SK-N-SH (cell line): ENCODE data around the gene C16orf96. TPM values are rescaled to one million over a fixed set of nuclear protein-coding genes. Genes with fewer than 3 reads are reported as not detected.
A peak's percentile ranks its signal among the peaks of the same experiment; 100 is the strongest.

ENCODE experiments used
- CTCF ChIA-PET: fragments of 300-600, 350-600 bp; formaldehyde crosslinking; extraction: SDS; loops from one replicate; lab custom pipeline; 2021; lab: Yijun Ruan, JAX
- POLR2A ChIA-PET: fragments of 350-600 bp; sonication (Branson Sonifier 250); formaldehyde crosslinking; extraction: SDS; loops from one replicate; lab custom pipeline; 2020; ENCODE audit warnings: antibody characterized with exemption, inconsistent platforms; lab: Yijun Ruan, JAX
- DNase-seq: peaks from one replicate; pipeline ENCODE4 v3.0.0; 2012
- H2AFZ ChIP-seq: fragments of 200-600 bp; sonication (generic); 2 replicates; pipeline ENCODE4 v1.8.1; 2016; ENCODE audit warnings: antibody characterized with exemption, mild to moderate bottlenecking, low read depth
- H3F3A ChIP-seq: fragments of 200-600 bp; sonication (generic); replicated peaks from 2 replicates; pipeline ENCODE3; 2016; ENCODE audit warnings: antibody characterized with exemption, mild to moderate bottlenecking; ENCODE audit not compliant: insufficient read depth
- H3K27ac ChIP-seq, 2 experiments: fragments of 200-500 bp in 1 of 2; fragments of 200-600 bp in 1 of 2; sonication (Bioruptor generic) in 1 of 2; sonication (generic), shearing (Covaris generic) in 1 of 2; 2 replicates each; pipeline versions ENCODE4 v1.5.1 to v1.6.1; 2014 to 2016; ENCODE audit warnings: low read depth in 2 of 2, inconsistent platforms in 1 of 2, low read length in 1 of 2, mild to moderate bottlenecking in 1 of 2, mixed read lengths in 1 of 2
- H3K27me3 ChIP-seq: fragments of 200-600 bp; sonication (generic), shearing (Covaris generic); 2 replicates; pipeline ENCODE4 v1.6.1; 2016; ENCODE audit warnings: mixed run types; ENCODE audit not compliant: insufficient read depth
- H3K36me3 ChIP-seq, 2 experiments: fragments of 200-500 bp in 1 of 2; fragments of 200-600 bp in 1 of 2; sonication (Bioruptor generic) in 1 of 2; sonication (generic) in 1 of 2; replicated peaks in 1 of 2; 2 replicates each; pipeline versions ENCODE3 to v1.5.1; 2014 to 2016; ENCODE audit warnings: low read length in 1 of 2, mild to moderate bottlenecking in 1 of 2; ENCODE audit not compliant: insufficient read depth in 2 of 2, control insufficient read depth in 1 of 2
- H3K4me1 ChIP-seq, 2 experiments: fragments of 200-500 bp in 1 of 2; fragments of 200-600 bp in 1 of 2; sonication (Bioruptor generic) in 1 of 2; sonication (generic), shearing (Covaris generic) in 1 of 2; 2 replicates each; pipeline versions ENCODE4 v1.5.1 to v1.6.1; 2014 to 2016; ENCODE audit warnings: low read depth in 1 of 2, low read length in 1 of 2, mixed run types in 1 of 2; ENCODE audit not compliant: insufficient read depth in 2 of 2, control insufficient read depth in 1 of 2
- H3K4me2 ChIP-seq: fragments of 200-600 bp; sonication (generic), shearing (Covaris generic); 2 replicates; pipeline ENCODE4 v1.6.1; 2017; ENCODE audit warnings: mixed run types
- H3K4me3 ChIP-seq, 2 experiments: fragments of 200-500 bp in 1 of 2; fragments of 200-600 bp in 1 of 2; sonication (Bioruptor generic) in 1 of 2; sonication (generic), shearing (Covaris generic) in 1 of 2; 2 replicates each; pipeline versions ENCODE4 v1.5.1 to v1.8.1; 2014 to 2016; ENCODE audit warnings: low read depth in 2 of 2, inconsistent platforms in 1 of 2, low read length in 1 of 2, mild to moderate bottlenecking in 1 of 2, mixed read lengths in 1 of 2, moderate library complexity in 1 of 2
- H3K79me2 ChIP-seq: fragments of 200-600 bp; sonication (generic); 2 replicates; pipeline ENCODE4 v1.8.1; 2017; ENCODE audit warnings: mild to moderate bottlenecking; ENCODE audit not compliant: insufficient read depth
- H3K9ac ChIP-seq: fragments of 200-600 bp; sonication (generic); 2 replicates; pipeline ENCODE4 v1.6.1; 2017; ENCODE audit warnings: mixed run types
- H3K9me2 ChIP-seq: fragments of 200-600 bp; sonication (generic); 2 replicates; pipeline ENCODE4 v1.6.1; 2017; ENCODE audit warnings: mixed run types
- H3K9me3 ChIP-seq: fragments of 200-600 bp; sonication (generic); 2 replicates; pipeline ENCODE4 v1.6.1; 2017; ENCODE audit warnings: mixed run types, mild to moderate bottlenecking, moderate library complexity
- H4K20me1 ChIP-seq: fragments of 200-600 bp; sonication (generic); 2 replicates; pipeline ENCODE4 v1.6.1; 2017; ENCODE audit warnings: mild to moderate bottlenecking, mixed run types; ENCODE audit not compliant: insufficient read depth
- EP300 ChIP-seq, 2 experiments: IDR thresholded peaks; 2 replicates each; pipeline versions ENCODE4 v1.4.0 to v1.6.1; 2012; ENCODE audit warnings: borderline replicate concordance in 1 of 2, low read depth in 1 of 2, low read length in 1 of 2
- FOXM1 ChIP-seq: IDR thresholded peaks from 2 replicates; pipeline ENCODE4 v1.4.0; 2012; ENCODE audit warnings: low read depth, mild to moderate bottlenecking
- MAX ChIP-seq: IDR thresholded peaks from 2 replicates; pipeline ENCODE4 v1.4.0; 2012; ENCODE audit warnings: low read depth
- MEF2A ChIP-seq: IDR thresholded peaks from 2 replicates; pipeline ENCODE4 v1.4.0; 2012; ENCODE audit warnings: low read depth, borderline replicate concordance
- MXI1 ChIP-seq: IDR thresholded peaks from 2 replicates; pipeline ENCODE4 v1.6.1; 2012; ENCODE audit warnings: mild to moderate bottlenecking, low read depth, low read length, improper control_type of control experiment
- NFIC ChIP-seq: IDR thresholded peaks from 2 replicates; pipeline ENCODE4 v1.4.0; 2012; ENCODE audit warnings: borderline replicate concordance
- NRF1 ChIP-seq: IDR thresholded peaks from 2 replicates; pipeline ENCODE4 v1.6.1; 2012; ENCODE audit warnings: low read depth, mild to moderate bottlenecking, low read length
- PBX3 ChIP-seq: IDR thresholded peaks from 2 replicates; pipeline ENCODE4; 2012
- RCOR1 ChIP-seq: fragments of 150-350 bp; IDR thresholded peaks from 2 replicates; pipeline ENCODE4 v1.6.1; 2017; ENCODE audit warnings: antibody characterized with exemption, low read length
- RXRA ChIP-seq: IDR thresholded peaks from 2 replicates; pipeline ENCODE4 v1.4.0; 2012; ENCODE audit warnings: low read depth, mild to moderate bottlenecking, borderline replicate concordance
- SIN3A ChIP-seq: IDR thresholded peaks from 2 replicates; pipeline ENCODE4 v1.6.1; 2012; ENCODE audit warnings: low read depth, mild to moderate bottlenecking, low read length, moderate library complexity, borderline replicate concordance
- SMC3 ChIP-seq: IDR thresholded peaks from 2 replicates; pipeline ENCODE4 v1.6.1; 2012; ENCODE audit warnings: low read depth, low read length, improper control_type of control experiment
- WGBS: methylation state at CpG from one replicate; pipeline ENCODE4 v1.1.6; 2017; ENCODE audit warnings: low lambda C conversion rate; 5-methylcytosine and 5-hydroxymethylcytosine counted together
- polyA plus RNA-seq, 3 experiments: library from polyadenylated mRNA; depleted of rRNA; stranded (reverse); fragments of >200 nt; gene quantifications; 2 replicates each; pipeline ENCODE4 v1.2.3, GENCODE V29; 2012
- TF ChIP-seq, protein P1 (sequence below): fragments of 200-600 bp; sonication (generic); IDR thresholded peaks from 2 replicates; pipeline ENCODE4 v1.6.1; 2017; ENCODE audit warnings: antibody characterized with exemption, mild to moderate bottlenecking, moderate library complexity
- TF ChIP-seq, protein P2 (sequence below): fragments of 150-350 bp; IDR thresholded peaks from 2 replicates; pipeline ENCODE4 v1.6.1; 2016; ENCODE audit warnings: mild to moderate bottlenecking, low read depth, low read length

The C16orf96 gene
- polyA plus RNA-seq, 1 of the 3 experiments (the other 2 are of a cell fraction) = 0.05 TPM

DNA sequence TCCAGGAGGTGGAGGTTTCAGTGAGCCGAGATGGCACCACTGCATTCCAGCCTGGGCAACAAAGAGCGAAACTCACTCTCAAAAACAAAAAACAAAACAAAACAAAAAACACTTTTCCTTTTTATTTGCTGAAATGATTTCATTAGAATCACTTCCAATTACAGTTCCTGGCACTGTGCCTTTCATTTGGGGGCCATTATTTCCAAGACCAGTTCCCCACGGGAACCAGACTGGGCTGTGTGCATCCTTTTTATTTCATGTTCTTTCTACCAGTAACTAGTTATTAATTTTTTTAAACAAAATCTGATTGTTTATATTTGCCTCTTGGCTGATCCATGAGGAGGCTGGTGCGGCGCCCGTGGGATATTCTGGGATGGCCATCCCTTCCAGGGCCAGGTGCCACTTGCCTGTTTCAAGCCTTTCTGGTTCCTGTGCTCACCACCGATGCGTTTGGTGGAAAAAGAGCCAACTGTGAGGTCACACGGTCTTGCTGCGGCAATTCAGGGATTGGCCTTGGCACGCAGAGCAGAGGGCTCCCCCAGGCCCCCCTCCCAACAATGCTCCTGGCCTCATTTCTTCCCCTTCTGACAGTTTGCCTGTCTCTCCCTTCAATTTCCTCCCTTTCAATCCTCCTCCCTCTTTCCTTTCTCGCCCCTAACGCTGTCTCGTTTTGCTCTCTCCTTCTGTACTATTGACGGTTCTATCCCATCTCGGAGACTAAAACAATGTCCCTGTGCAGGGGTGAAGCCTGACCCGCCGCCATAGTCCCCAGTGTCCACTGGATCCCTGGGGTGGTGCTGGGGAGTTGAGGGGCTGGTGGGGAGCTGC lies 45.1 kb downstream of the C16orf96 start:
- peak; percentile 32 for DNase-seq

More for the DNA sequence above, 45.1 kb downstream of the C16orf96 start:
- POLR2A ChIA-PET = no interaction called here
- Histone ChIP-seq H3F3A (no peaks in the 10 kb centered on the region), H2AFZ (no peak overlapping the region), H3K27me3 (no peaks in the 10 kb centered on the region), H3K79me2 (no peaks in the 10 kb centered on the region), H3K9ac (no peak overlapping the region), H3K4me1 (peaks cover 0 to 2% of the 10 kb centered on the region in 2 experiments; a peak in 1 of 4 replicates), H3K9me3 (no peaks in the 10 kb centered on the region), H3K9me2 (no peaks in the 10 kb centered on the region), H3K4me2 (no peak overlapping the region), H4K20me1 (no peaks in the 10 kb centered on the region), H3K27ac (no peak overlapping the region), H3K36me3 (no peaks in the 10 kb centered on the region), H3K4me3 (no peak overlapping the region)
- CTCF ChIA-PET = interaction anchor here (1.0 kb wide), 1 partner anchor 95 kb away, joined by 3 read pairs; no protein-coding TSS in a partner anchor
- TF ChIP-seq MEF2A = no peak
- no peak for TF ChIP-seq SIN3A
- TF ChIP-seq, protein P1, sequence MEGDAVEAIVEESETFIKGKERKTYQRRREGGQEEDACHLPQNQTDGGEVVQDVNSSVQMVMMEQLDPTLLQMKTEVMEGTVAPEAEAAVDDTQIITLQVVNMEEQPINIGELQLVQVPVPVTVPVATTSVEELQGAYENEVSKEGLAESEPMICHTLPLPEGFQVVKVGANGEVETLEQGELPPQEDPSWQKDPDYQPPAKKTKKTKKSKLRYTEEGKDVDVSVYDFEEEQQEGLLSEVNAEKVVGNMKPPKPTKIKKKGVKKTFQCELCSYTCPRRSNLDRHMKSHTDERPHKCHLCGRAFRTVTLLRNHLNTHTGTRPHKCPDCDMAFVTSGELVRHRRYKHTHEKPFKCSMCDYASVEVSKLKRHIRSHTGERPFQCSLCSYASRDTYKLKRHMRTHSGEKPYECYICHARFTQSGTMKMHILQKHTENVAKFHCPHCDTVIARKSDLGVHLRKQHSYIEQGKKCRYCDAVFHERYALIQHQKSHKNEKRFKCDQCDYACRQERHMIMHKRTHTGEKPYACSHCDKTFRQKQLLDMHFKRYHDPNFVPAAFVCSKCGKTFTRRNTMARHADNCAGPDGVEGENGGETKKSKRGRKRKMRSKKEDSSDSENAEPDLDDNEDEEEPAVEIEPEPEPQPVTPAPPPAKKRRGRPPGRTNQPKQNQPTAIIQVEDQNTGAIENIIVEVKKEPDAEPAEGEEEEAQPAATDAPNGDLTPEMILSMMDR = no peak
- TF ChIP-seq RCOR1 = no peak
- TF ChIP-seq MXI1 = no peak
- TF ChIP-seq, protein P2, sequence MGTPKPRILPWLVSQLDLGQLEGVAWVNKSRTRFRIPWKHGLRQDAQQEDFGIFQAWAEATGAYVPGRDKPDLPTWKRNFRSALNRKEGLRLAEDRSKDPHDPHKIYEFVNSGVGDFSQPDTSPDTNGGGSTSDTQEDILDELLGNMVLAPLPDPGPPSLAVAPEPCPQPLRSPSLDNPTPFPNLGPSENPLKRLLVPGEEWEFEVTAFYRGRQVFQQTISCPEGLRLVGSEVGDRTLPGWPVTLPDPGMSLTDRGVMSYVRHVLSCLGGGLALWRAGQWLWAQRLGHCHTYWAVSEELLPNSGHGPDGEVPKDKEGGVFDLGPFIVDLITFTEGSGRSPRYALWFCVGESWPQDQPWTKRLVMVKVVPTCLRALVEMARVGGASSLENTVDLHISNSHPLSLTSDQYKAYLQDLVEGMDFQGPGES = no peak
- TF ChIP-seq PBX3 = no peak
- TF ChIP-seq EP300 (IDR thresholded peaks at IDR 0.05; ENCODE audit: borderline replicate concordance in 1 of 2, low read depth in 1 of 2, low read length in 1 of 2) = no peak
- no peak for TF ChIP-seq MAX
- no peak for TF ChIP-seq NFIC
- TF ChIP-seq SMC3 = no peak
- TF ChIP-seq RXRA = no peak
- TF ChIP-seq NRF1 = no peak
- TF ChIP-seq FOXM1 = no peak
- 82% methylated on average over 18 of the region's 18 CpGs for WGBS
